Caco-2 (cell line): ENCODE measurements around the gene FAM171A2. TPM values are rescaled to one million over a fixed set of nuclear protein-coding genes. Genes with fewer than 3 reads are reported as not detected.

Source experiments
- BruUV-seq: library from RNA; stranded (reverse); fragments of 400-500 nt; replicated peaks from 2 replicates; lab custom pipeline; 2021; lab: Mats Ljungman, UMichigan
- CTCF ChIA-PET: fragments of 300-600 bp; sonication (Branson Sonifier 250); formaldehyde crosslinking; loops from one replicate; lab custom pipeline; 2022; ENCODE audit warnings: antibody characterized with exemption; lab: Charles Lee
- POLR2A ChIA-PET: fragments of 300-600 bp; sonication (Branson Sonifier 250); formaldehyde crosslinking; loops from one replicate; lab custom pipeline; 2022; ENCODE audit warnings: antibody characterized with exemption; lab: Charles Lee
- DNase-seq, 2 experiments: peaks; one replicate each; pipeline versions ENCODE4 v3.0.0 to v3.0.0-alpha.2; 2020 to 2022
- H3K27me3 ChIP-seq: replicated peaks from 2 replicates; pipeline ENCODE4 v1.6.0; 2011; ENCODE audit warnings: low read length; ENCODE audit not compliant: control insufficient read depth, insufficient read depth
- H3K36me3 ChIP-seq: 2 replicates; pipeline ENCODE4 v1.5.1; 2011; ENCODE audit warnings: low read length; ENCODE audit not compliant: control insufficient read depth, insufficient read depth
- H3K4me1 ChIP-seq: fragments of 250-450 bp; sonication (Bioruptor Pico); 2 replicates; pipeline ENCODE4 v1.5.1; 2020; ENCODE audit warnings: mild to moderate bottlenecking
- H3K4me3 ChIP-seq: 2 replicates; pipeline ENCODE4 v1.5.1; 2011; ENCODE audit warnings: low read depth, mild to moderate bottlenecking, control low read depth, low read length
- H3K9me3 ChIP-seq: fragments of 250-450 bp; sonication (Bioruptor Pico); 2 replicates; pipeline ENCODE4 v1.5.1; 2020; ENCODE audit warnings: mild to moderate bottlenecking, moderate library complexity
- H3K27ac Mint-ChIP-seq: one replicate; pipeline ENCODE4 v1.8.0; 2022; ENCODE audit warnings: mixed read lengths; ENCODE audit not compliant: unreplicated experiment
- H3K27me3 Mint-ChIP-seq: one replicate; pipeline ENCODE4 v1.8.0; 2022; ENCODE audit warnings: mixed read lengths; ENCODE audit not compliant: insufficient read depth, unreplicated experiment
- H3K36me3 Mint-ChIP-seq: one replicate; pipeline ENCODE4 v1.8.0; 2022; ENCODE audit warnings: mild to moderate bottlenecking, mixed read lengths; ENCODE audit not compliant: insufficient read depth, unreplicated experiment
- H3K4me1 Mint-ChIP-seq: one replicate; pipeline ENCODE4 v1.8.0; 2022; ENCODE audit warnings: low read depth, mixed read lengths; ENCODE audit not compliant: unreplicated experiment
- H3K4me3 Mint-ChIP-seq: one replicate; pipeline ENCODE4 v1.8.0; 2022; ENCODE audit warnings: mild to moderate bottlenecking, moderate library complexity, mixed read lengths; ENCODE audit not compliant: unreplicated experiment
- H3K9me3 Mint-ChIP-seq: one replicate; pipeline ENCODE4 v1.8.0; 2022; ENCODE audit warnings: mixed read lengths; ENCODE audit not compliant: unreplicated experiment
- CTCF ChIP-seq, 2 experiments: fragments of 200-600 bp in 1 of 2; IDR thresholded peaks; 1 replicate in 1 of 2; 2 replicates in 1 of 2; pipeline versions ENCODE4 v1.5.1 to v1.8.0; 2011 to 2022; ENCODE audit warnings: antibody characterized with exemption in 1 of 2, control low read depth in 1 of 2, inconsistent platforms in 1 of 2, low read depth in 1 of 2, low read length in 1 of 2, mild to moderate bottlenecking in 1 of 2, moderate library complexity in 1 of 2; ENCODE audit not compliant: insufficient read depth in 1 of 2, severe bottlenecking in 1 of 2, unreplicated experiment in 1 of 2
- intact Hi-C: fragments of 100-400 bp; cut with micrococcal nuclease; formaldehyde crosslinking; loops from one replicate; pipeline ENCODE4 v1.10.0; 2022; ENCODE audit not compliant: unreplicated experiment
- total RNA-seq: library from RNA; stranded (reverse); gene quantifications from 2 replicates; pipeline ENCODE4 v1.2.3, GENCODE V29; 2022

The FAM171A2 gene
- total RNA-seq, 1 experiment from 2014 or later, result 3.6 TPM

- H3K4me1 ChIP-seq, result no peaks in the 10 kb centered on the region
- Mint-ChIP-seq H3K36me3 (peaks cover under 1% of the 10 kb centered on the region), H3K9me3 (no peaks in the 10 kb centered on the region), H3K27me3 (no peaks in the 10 kb centered on the region), H3K4me3 (no peak overlapping the region), H3K4me1 (peaks cover 7% of the 10 kb centered on the region), H3K27ac (no peak overlapping the region)
- no peaks in the 10 kb centered on the region for H3K27me3 ChIP-seq
- H3K4me3 ChIP-seq, result no peak overlapping the region
- ChIA-PET POLR2A (no interaction called here), CTCF (interaction anchor here (0.6 to 1.5 kb wide), 3 partner anchors 21 to 183 kb away, joined by 3 to 5 read pairs (median 4); no protein-coding TSS in a partner anchor)
- DNase-seq, result peak; percentile 72 to 83
- intact Hi-C loops, result no loop called here
- H3K36me3 ChIP-seq, result peaks cover 2% of the 10 kb centered on the region; the same call in 1 of the 2 replicates
- BruUV-seq, result no TSS peak
- peak; percentile 88 for TF ChIP-seq CTCF (IDR thresholded peaks at IDR 0.05; ENCODE audit: insufficient read depth in 1 of 2, low read depth in 1 of 2, low read length in 1 of 2, severe bottlenecking in 1 of 2, unreplicated experiment in 1 of 2)
- no peaks in the 10 kb centered on the region for H3K9me3 ChIP-seq
These were observed 12.9 kb downstream of the FAM171A2 start for GRCh38 chr17:44350733-44351226.

DNA sequence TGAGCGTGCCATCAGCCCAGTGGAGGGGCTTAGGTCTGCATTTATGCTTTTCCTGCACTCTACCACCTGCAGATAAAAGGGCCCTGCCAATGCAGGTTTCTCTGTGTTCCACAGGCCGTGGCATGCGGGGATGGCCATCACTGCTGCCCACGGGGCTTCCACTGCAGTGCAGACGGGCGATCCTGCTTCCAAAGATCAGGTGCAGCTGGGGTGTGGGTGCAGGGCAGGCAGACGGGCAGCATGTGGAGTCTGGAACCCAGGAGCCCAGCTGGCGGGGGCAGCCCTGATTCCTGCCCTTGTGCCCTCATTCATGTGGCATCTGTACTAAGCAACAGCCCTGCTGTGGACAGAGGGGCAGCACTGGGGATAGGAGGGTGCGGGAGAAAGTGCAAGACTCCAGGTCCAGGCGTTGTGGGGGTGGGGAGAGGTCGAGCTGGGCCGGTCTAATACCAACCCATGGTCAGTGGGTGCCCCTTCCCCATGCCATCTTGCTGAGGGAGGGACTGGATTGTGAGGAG lies 14.0 kb downstream of the FAM171A2 start:
- POLR2A ChIA-PET, result no interaction called here
- Histone ChIP-seq H3K4me3 (no peak overlapping the region), H3K4me1 (no peaks in the 10 kb centered on the region), H3K36me3 (peaks cover 2% of the 10 kb centered on the region; the same call in 1 of the 2 replicates), H3K27me3 (no peaks in the 10 kb centered on the region), H3K9me3 (no peaks in the 10 kb centered on the region)
- no peaks in the 10 kb centered on the region for H3K9me3 Mint-ChIP-seq
- no peak for DNase-seq
- no TSS peak for BruUV-seq
- intact Hi-C loops, result no loop called here
- H3K27ac Mint-ChIP-seq, result no peak overlapping the region
- peaks cover 14% of the 10 kb centered on the region for H3K4me1 Mint-ChIP-seq
- H3K4me3 Mint-ChIP-seq, result no peak overlapping the region
- CTCF ChIA-PET, result no interaction called here
- TF ChIP-seq CTCF (IDR thresholded peaks at IDR 0.05; ENCODE audit: insufficient read depth in 1 of 2, low read depth in 1 of 2, low read length in 1 of 2, severe bottlenecking in 1 of 2, unreplicated experiment in 1 of 2), result no peak
- H3K36me3 Mint-ChIP-seq, result peaks cover 12% of the 10 kb centered on the region
- H3K27me3 Mint-ChIP-seq, result no peaks in the 10 kb centered on the region

DNA sequence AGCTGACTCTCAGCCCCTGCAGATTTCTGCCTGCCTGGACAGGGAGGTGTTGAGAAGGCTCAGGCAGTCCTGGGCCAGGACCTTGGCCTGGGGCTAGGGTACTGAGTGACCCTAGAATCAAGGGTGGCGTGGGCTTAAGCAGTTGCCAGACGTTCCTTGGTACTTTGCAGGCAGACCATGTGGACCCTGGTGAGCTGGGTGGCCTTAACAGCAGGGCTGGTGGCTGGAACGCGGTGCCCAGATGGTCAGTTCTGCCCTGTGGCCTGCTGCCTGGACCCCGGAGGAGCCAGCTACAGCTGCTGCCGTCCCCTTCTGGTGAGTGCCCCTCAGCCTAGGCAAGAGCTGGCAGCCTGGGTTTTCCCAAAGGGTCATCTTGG lies 14.7 kb downstream of the FAM171A2 start:
- CTCF ChIA-PET, result no interaction called here
- H3K9me3 ChIP-seq, result no peaks in the 10 kb centered on the region

More for the DNA sequence above, 14.7 kb downstream of the FAM171A2 start:
- Mint-ChIP-seq H3K36me3 (peaks cover 12% of the 10 kb centered on the region), H3K4me3 (no peak overlapping the region), H3K27me3 (no peaks in the 10 kb centered on the region), H3K4me1 (peaks cover 15% of the 10 kb centered on the region), H3K9me3 (no peaks in the 10 kb centered on the region), H3K27ac (no peak overlapping the region)
- POLR2A ChIA-PET, result no interaction called here
- intact Hi-C loops, result no loop called here
- no peak for TF ChIP-seq CTCF (IDR thresholded peaks at IDR 0.05; ENCODE audit: insufficient read depth in 1 of 2, low read depth in 1 of 2, low read length in 1 of 2, severe bottlenecking in 1 of 2, unreplicated experiment in 1 of 2)
- H3K36me3 ChIP-seq, result peaks cover 2% of the 10 kb centered on the region; the same call in 1 of the 2 replicates
- no TSS peak for BruUV-seq
- H3K27me3 ChIP-seq, result no peaks in the 10 kb centered on the region
- DNase-seq, result no peak
- H3K4me3 ChIP-seq, result no peak overlapping the region
- 0 out of 2 replicates have a peak, but pooled peaks cover 6% of the 10 kb centered on the region for H3K4me1 ChIP-seq
